Progenitor cell of endocrine pancreas (in vitro differentiated cells): ENCODE data around the gene PSMB4. TPM values are rescaled to one million over a fixed set of nuclear protein-coding genes. Genes with fewer than 3 reads are reported as not detected.
"Not testable (repeated sequence)": the region's sequence is repeated elsewhere in the genome, so short reads cannot be mapped to it uniquely, and the experiment has no call there.

Experiments used
- DNase-seq: peaks from one replicate; pipeline ENCODE4 v3.0.0; 2021; ENCODE audit warnings: low spot score; ENCODE audit not compliant: unreplicated experiment
- H3K27ac Mint-ChIP-seq: 2 replicates; pipeline ENCODE4 v1.8.0; 2021; ENCODE audit warnings: mild to moderate bottlenecking, moderate library complexity, mixed read lengths
- H3K27me3 Mint-ChIP-seq: 2 replicates; pipeline ENCODE4 v1.8.0; 2021; ENCODE audit warnings: mixed read lengths
- H3K36me3 Mint-ChIP-seq: 2 replicates; pipeline ENCODE4 v1.8.0; 2022; ENCODE audit warnings: mixed read lengths; ENCODE audit not compliant: insufficient read depth
- H3K4me1 Mint-ChIP-seq: 2 replicates; pipeline ENCODE4 v1.8.0; 2021; ENCODE audit warnings: low read depth, mixed read lengths
- H3K4me3 Mint-ChIP-seq: 2 replicates; pipeline ENCODE4 v1.8.0; 2021; ENCODE audit warnings: low read depth, mild to moderate bottlenecking, moderate library complexity, mixed read lengths
- H3K9me3 Mint-ChIP-seq: 2 replicates; pipeline ENCODE4 v1.8.0; 2021; ENCODE audit warnings: low read depth, mixed read lengths
- CTCF ChIP-seq: fragments of 200-600 bp; sonication (generic); IDR thresholded peaks from one replicate; pipeline ENCODE4 v1.5.0; 2021; ENCODE audit warnings: antibody characterized with exemption, mild to moderate bottlenecking; ENCODE audit not compliant: unreplicated experiment
- total RNA-seq: library from RNA; stranded (reverse); gene quantifications from 2 replicates; pipeline ENCODE4 v1.2.1, GENCODE V29; 2021

The PSMB4 gene
- total RNA-seq, 1 donor from 2014 or later, result 235 TPM

- Mint-ChIP-seq H3K27me3 (no peaks in the 10 kb centered on the region), H3K9me3 (no peaks in the 10 kb centered on the region), H3K4me3 (no peak overlapping the region), H3K27ac (no peak overlapping the region), H3K36me3 (peaks cover 6% of the 10 kb centered on the region), H3K4me1 (peaks cover 2% of the 10 kb centered on the region)
- DNase-seq, result no peak
- TF ChIP-seq CTCF, result no peak
Observed at GRCh38 chr1:151435174-151435573, 35.8 kb downstream of the PSMB4 start.

- no peaks in the 10 kb centered on the region for H3K9me3 Mint-ChIP-seq
- H3K4me3 Mint-ChIP-seq, result no peak overlapping the region
- DNase-seq, result no peak
- no peak for TF ChIP-seq CTCF
- no peaks in the 10 kb centered on the region for H3K27me3 Mint-ChIP-seq
- peak overlapping the region; percentile 17 for H3K27ac Mint-ChIP-seq
- peaks cover 3% of the 10 kb centered on the region for H3K4me1 Mint-ChIP-seq
- peaks cover 13% of the 10 kb centered on the region for H3K36me3 Mint-ChIP-seq
Observed at GRCh38 chr1:151436985-151437384, 37.6 kb downstream of the PSMB4 start.

- H3K27me3 Mint-ChIP-seq, H3K4me1 Mint-ChIP-seq, DNase-seq, H3K4me3 Mint-ChIP-seq, H3K9me3 Mint-ChIP-seq, H3K27ac Mint-ChIP-seq: not testable (repeated sequence)
- peaks cover 15% of the 10 kb centered on the region for H3K36me3 Mint-ChIP-seq
Observed at GRCh38 chr1:151437396-151437795, 38.0 kb downstream of the PSMB4 start.

GRCh38 chr1:151443846-151444782 is 44.7 kb downstream of the PSMB4 start:
- H3K27me3 Mint-ChIP-seq, result no peaks in the 10 kb centered on the region
- DNase-seq, result peak; percentile 40

GRCh38 chr1:151444783-151445177 is 45.4 kb downstream of the PSMB4 start:
- DNase-seq, result no peak
- H3K27ac Mint-ChIP-seq, result peak overlapping the region; percentile 46
- no peak overlapping the region for H3K4me3 Mint-ChIP-seq
- peaks cover 9% of the 10 kb centered on the region for H3K36me3 Mint-ChIP-seq
- no peak for TF ChIP-seq CTCF
- H3K4me1 Mint-ChIP-seq, result peaks cover 12% of the 10 kb centered on the region
- no peaks in the 10 kb centered on the region for H3K27me3 Mint-ChIP-seq
- H3K9me3 Mint-ChIP-seq, result no peaks in the 10 kb centered on the region

More at GRCh38 chr1:151443846-151444782, 44.7 kb downstream of the PSMB4 start:
- peak overlapping the region; percentile 64 for H3K27ac Mint-ChIP-seq
- no peaks in the 10 kb centered on the region for H3K9me3 Mint-ChIP-seq
- peaks cover 12% of the 10 kb centered on the region for H3K4me1 Mint-ChIP-seq
- TF ChIP-seq CTCF, result peak; percentile 76
- H3K4me3 Mint-ChIP-seq, result no peak overlapping the region
- peaks cover 9% of the 10 kb centered on the region for H3K36me3 Mint-ChIP-seq

- Mint-ChIP-seq H3K27ac (no peak overlapping the region), H3K4me1 (peaks cover 9% of the 10 kb centered on the region), H3K9me3 (no peaks in the 10 kb centered on the region), H3K4me3 (no peak overlapping the region), H3K27me3 (no peaks in the 10 kb centered on the region), H3K36me3 (peaks cover 2% of the 10 kb centered on the region)
- DNase-seq, result no peak
- TF ChIP-seq CTCF, result no peak
Observed at GRCh38 chr1:151447696-151448095, 48.3 kb downstream of the PSMB4 start.
